Peyer's patch (tissue), 4 donors: ENCODE data around the gene MBL2. TPM values are rescaled to one million over a fixed set of nuclear protein-coding genes. Genes with fewer than 3 reads are reported as not detected.
A peak's percentile ranks its signal among the peaks of the same experiment; 100 is the strongest.

Experiments used
- DNase-seq, 3 donors: peaks; one replicate each; pipeline ENCODE4 v3.0.0-alpha.2; 2017 to 2019
- H3K27ac ChIP-seq, 4 donors: fragments of 200-600 bp; sonication (generic); one replicate each; pipeline ENCODE4 v1.5.1; 2016 to 2019
- H3K27me3 ChIP-seq, 2 donors: fragments of 200-600 bp; sonication (generic); one replicate each; pipeline ENCODE4 v1.5.1; 2019
- H3K36me3 ChIP-seq, 3 donors: fragments of 200-600 bp; sonication (generic); one replicate each; pipeline ENCODE4 v1.5.1; 2016 to 2019
- H3K4me1 ChIP-seq, 4 donors: fragments of 200-600 bp; sonication (generic); one replicate each; pipeline ENCODE4 v1.5.1; 2016 to 2019
- H3K4me3 ChIP-seq, 4 donors: fragments of 200-600 bp; sonication (generic); 1 replicate in 3 of 4; 2 replicates in 1 of 4; pipeline ENCODE4 v1.5.1; 2016 to 2019; ENCODE audit warnings: mild to moderate bottlenecking in 1 of 4
- H3K9me3 ChIP-seq, 4 donors: fragments of 200-600 bp; sonication (generic); one replicate each; pipeline ENCODE4 v1.5.1; 2016 to 2019; ENCODE audit warnings: mild to moderate bottlenecking in 1 of 4
- POLR2A ChIP-seq, 2 donors: fragments of 450-650 bp; IDR thresholded peaks; one replicate each; pipeline ENCODE4 v1.5.1; 2017; ENCODE audit warnings: antibody characterized with exemption in 2 of 2, mild to moderate bottlenecking in 2 of 2, moderate library complexity in 2 of 2
- total RNA-seq, 4 donors: library from RNA; depleted of rRNA; stranded (reverse); fragments of >200 nt; gene quantifications; one replicate each; pipeline ENCODE4 v1.1.0, GENCODE V29; 2016
- TF ChIP-seq, protein P1 (sequence below), 6 experiments: fragments of 450-650 bp in 4 of 6; fragments of 200-600 bp in 2 of 6; sonication (generic) in 1 of 6; IDR thresholded peaks; one replicate each; pipeline ENCODE4 v1.5.1; 2017 to 2019; ENCODE audit warnings: antibody characterized with exemption in 6 of 6, mild to moderate bottlenecking in 3 of 6, moderate library complexity in 1 of 6

Gene MBL2
- total RNA-seq = not detected

GRCh38 chr10:52772623-52773022, at the start of gene MBL2:
TSS of gene MBL2 (minus strand) at chr10:52772784. CDS start at chr10:52771635, 1,149 bp downstream.
- no peak for TF ChIP-seq POLR2A (IDR thresholded peaks at IDR 0.05)
- TF ChIP-seq, protein P1, sequence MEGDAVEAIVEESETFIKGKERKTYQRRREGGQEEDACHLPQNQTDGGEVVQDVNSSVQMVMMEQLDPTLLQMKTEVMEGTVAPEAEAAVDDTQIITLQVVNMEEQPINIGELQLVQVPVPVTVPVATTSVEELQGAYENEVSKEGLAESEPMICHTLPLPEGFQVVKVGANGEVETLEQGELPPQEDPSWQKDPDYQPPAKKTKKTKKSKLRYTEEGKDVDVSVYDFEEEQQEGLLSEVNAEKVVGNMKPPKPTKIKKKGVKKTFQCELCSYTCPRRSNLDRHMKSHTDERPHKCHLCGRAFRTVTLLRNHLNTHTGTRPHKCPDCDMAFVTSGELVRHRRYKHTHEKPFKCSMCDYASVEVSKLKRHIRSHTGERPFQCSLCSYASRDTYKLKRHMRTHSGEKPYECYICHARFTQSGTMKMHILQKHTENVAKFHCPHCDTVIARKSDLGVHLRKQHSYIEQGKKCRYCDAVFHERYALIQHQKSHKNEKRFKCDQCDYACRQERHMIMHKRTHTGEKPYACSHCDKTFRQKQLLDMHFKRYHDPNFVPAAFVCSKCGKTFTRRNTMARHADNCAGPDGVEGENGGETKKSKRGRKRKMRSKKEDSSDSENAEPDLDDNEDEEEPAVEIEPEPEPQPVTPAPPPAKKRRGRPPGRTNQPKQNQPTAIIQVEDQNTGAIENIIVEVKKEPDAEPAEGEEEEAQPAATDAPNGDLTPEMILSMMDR (IDR thresholded peaks at IDR 0.05) = no peak
- no peak for DNase-seq
- Histone ChIP-seq H3K4me1 (no peaks in the 10 kb centered on the region), H3K9me3 (no peaks in the 10 kb centered on the region), H3K36me3 (no peaks in the 10 kb centered on the region), H3K27me3 (no peaks in the 10 kb centered on the region), H3K27ac (no peak within 1 kb of the TSS), H3K4me3 (no peak within 1 kb of the TSS)

GRCh38 chr10:52820309-52820708, 47.7 kb upstream of the MBL2 start:
- no peaks in the 10 kb centered on the region for H3K4me1 ChIP-seq
- H3K27me3 ChIP-seq = no peaks in the 10 kb centered on the region
- TF ChIP-seq, protein P1 (IDR thresholded peaks at IDR 0.05) = no peak
- no peak for TF ChIP-seq POLR2A (IDR thresholded peaks at IDR 0.05)
- no peak overlapping the region for H3K27ac ChIP-seq
- H3K36me3 ChIP-seq = no peaks in the 10 kb centered on the region
- H3K9me3 ChIP-seq = no peaks in the 10 kb centered on the region
- DNase-seq = no peak
- no peak overlapping the region for H3K4me3 ChIP-seq

- no peak for TF ChIP-seq POLR2A (IDR thresholded peaks at IDR 0.05)
- TF ChIP-seq, protein P1 (IDR thresholded peaks at IDR 0.05) = peak in 3 of 6 experiments; percentile 59 to 64 (median 60)
- no peaks in the 10 kb centered on the region for H3K27me3 ChIP-seq
- no peak for DNase-seq
- H3K27ac ChIP-seq = no peak overlapping the region
- H3K9me3 ChIP-seq = no peaks in the 10 kb centered on the region
- no peaks in the 10 kb centered on the region for H3K36me3 ChIP-seq
- no peaks in the 10 kb centered on the region for H3K4me1 ChIP-seq
- H3K4me3 ChIP-seq = no peak overlapping the region
Observed at GRCh38 chr10:52818019-52818418, 45.4 kb upstream of the MBL2 start.

DNA sequence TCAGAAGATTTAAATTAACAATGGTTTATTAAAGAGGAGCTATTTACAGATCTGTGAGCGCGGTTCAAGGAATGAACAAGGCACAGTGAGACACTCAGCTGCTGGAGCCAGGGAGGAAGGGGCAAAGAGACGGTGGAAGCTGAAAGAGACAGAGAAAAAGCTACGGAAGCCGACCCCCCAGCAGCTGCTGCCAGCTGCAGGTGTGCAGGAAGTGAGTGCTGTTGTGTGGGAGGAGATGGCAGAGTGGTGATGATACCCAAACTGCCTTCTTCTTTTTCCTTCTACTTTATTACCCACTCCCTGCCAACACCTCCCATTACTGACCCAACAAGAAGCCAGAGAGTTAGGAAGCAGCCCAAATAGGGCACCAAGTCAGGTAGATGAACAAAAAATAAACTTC, 41.9 kb upstream of the MBL2 start:
- Histone ChIP-seq H3K4me3 (no peak overlapping the region), H3K27me3 (no peaks in the 10 kb centered on the region), H3K36me3 (no peaks in the 10 kb centered on the region), H3K4me1 (no peaks in the 10 kb centered on the region), H3K27ac (no peak overlapping the region), H3K9me3 (no peaks in the 10 kb centered on the region)
- DNase-seq = no peak
- TF ChIP-seq POLR2A (IDR thresholded peaks at IDR 0.05) = no peak
- TF ChIP-seq, protein P1 (IDR thresholded peaks at IDR 0.05) = no peak

DNA sequence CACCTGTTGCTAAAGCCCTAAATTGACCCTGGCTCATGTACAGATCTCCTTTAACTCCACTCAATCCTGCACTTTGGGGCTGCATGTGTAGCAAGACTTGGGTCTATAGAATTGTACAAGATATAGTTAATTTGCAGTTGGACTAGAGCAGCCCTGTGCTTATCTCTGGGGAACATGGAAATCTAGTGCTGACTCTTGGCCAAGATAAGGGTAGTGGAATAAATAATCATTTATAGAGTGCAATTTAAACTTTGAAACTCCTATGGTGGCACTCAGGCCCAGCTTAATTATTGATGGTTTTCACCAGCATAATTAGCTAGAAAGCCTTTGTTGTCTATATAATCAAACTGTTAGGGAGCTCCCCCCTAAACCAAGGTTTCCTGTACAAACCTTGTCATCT, 39.2 kb upstream of the MBL2 start:
- no peak for DNase-seq
- no peak overlapping the region for H3K27ac ChIP-seq
- TF ChIP-seq POLR2A (IDR thresholded peaks at IDR 0.05) = no peak
- TF ChIP-seq, protein P1 (IDR thresholded peaks at IDR 0.05) = no peak
- H3K4me1 ChIP-seq = no peaks in the 10 kb centered on the region
- no peak overlapping the region for H3K4me3 ChIP-seq
- no peaks in the 10 kb centered on the region for H3K9me3 ChIP-seq
- no peaks in the 10 kb centered on the region for H3K27me3 ChIP-seq
- H3K36me3 ChIP-seq = no peaks in the 10 kb centered on the region

GRCh38 chr10:52810761-52811160, 38.2 kb upstream of the MBL2 start:
- DNase-seq = no peak
- no peaks in the 10 kb centered on the region for H3K27me3 ChIP-seq

More at GRCh38 chr10:52810761-52811160, 38.2 kb upstream of the MBL2 start:
- Histone ChIP-seq H3K4me1 (no peaks in the 10 kb centered on the region), H3K9me3 (no peaks in the 10 kb centered on the region), H3K27ac (no peak overlapping the region), H3K4me3 (no peak overlapping the region), H3K36me3 (no peaks in the 10 kb centered on the region)
- TF ChIP-seq POLR2A (IDR thresholded peaks at IDR 0.05) = no peak
- TF ChIP-seq, protein P1 (IDR thresholded peaks at IDR 0.05) = no peak
